Middle frontal gyrus (tissue), 1 donor: ENCODE data around the gene ZKSCAN8.
"Not testable (repeated sequence)": the region's sequence is repeated elsewhere in the genome, so short reads cannot be mapped to it uniquely, and the experiment has no call there.

ENCODE experiments used
- DNase-seq: peaks from one replicate; pipeline ENCODE4 v3.0.0-alpha.2; 2015; ENCODE audit warnings: low spot score; ENCODE audit errors: extremely low spot score

ZKSCAN8 gene

GRCh38 chr6:28141500-28142329, at the start of gene ZKSCAN8:
ZKSCAN8 (plus strand) TSS chr6:28141883; CDS start chr6:28148408, 6,525 bp downstream.
- DNase-seq, result peak; percentile 73

- not testable (repeated sequence) for DNase-seq
Measured at GRCh38 chr6:28102222-28102621, 39.5 kb upstream of the ZKSCAN8 start.

- DNase-seq, result not testable (repeated sequence)
Measured at GRCh38 chr6:28102699-28103098, 39.0 kb upstream of the ZKSCAN8 start.

GRCh38 chr6:28104392-28105244, 37.1 kb upstream of the ZKSCAN8 start:
- DNase-seq, result peak; percentile 79

GRCh38 chr6:28105245-28105639, 36.4 kb upstream of the ZKSCAN8 start:
- no peak for DNase-seq

- no peak for DNase-seq
Measured at GRCh38 chr6:28107506-28107905, 34.2 kb upstream of the ZKSCAN8 start.

GRCh38 chr6:28111964-28112363, 29.7 kb upstream of the ZKSCAN8 start:
- no peak for DNase-seq

GRCh38 chr6:28115799-28116198, 25.9 kb upstream of the ZKSCAN8 start:
- DNase-seq, result no peak

GRCh38 chr6:28117386-28118050, 24.2 kb upstream of the ZKSCAN8 start:
- no peak for DNase-seq

GRCh38 chr6:28118217-28118616, 23.5 kb upstream of the ZKSCAN8 start:
- DNase-seq, result no peak

GRCh38 chr6:28121876-28122275, 19.8 kb upstream of the ZKSCAN8 start:
- no peak for DNase-seq

GRCh38 chr6:28122283-28122682, 19.4 kb upstream of the ZKSCAN8 start:
- DNase-seq, result not testable (repeated sequence)

GRCh38 chr6:28124350-28124970, 17.2 kb upstream of the ZKSCAN8 start, which contains the start of gene ZSCAN16:
ZSCAN16 (plus strand) TSS chr6:28124609; CDS start chr6:28125444, 835 bp downstream.
- DNase-seq, result peak; percentile 71

- DNase-seq, result no peak
Measured at GRCh38 chr6:28124971-28125353, 16.7 kb upstream of the ZKSCAN8 start.

GRCh38 chr6:28125401-28125800, 16.3 kb upstream of the ZKSCAN8 start:
- DNase-seq, result no peak

GRCh38 chr6:28134015-28134414, 7.7 kb upstream of the ZKSCAN8 start:
- DNase-seq, result no peak

- no peak for DNase-seq
Measured at GRCh38 chr6:28134716-28135115, 7.0 kb upstream of the ZKSCAN8 start.

GRCh38 chr6:28135393-28135792, 6.3 kb upstream of the ZKSCAN8 start:
- DNase-seq, result no peak

GRCh38 chr6:28136585-28137504, 4.8 kb upstream of the ZKSCAN8 start:
- DNase-seq, result peak; percentile 84

- no peak for DNase-seq
Measured at GRCh38 chr6:28137505-28137981, 4.1 kb upstream of the ZKSCAN8 start.
